Astrocyte of the hippocampus (primary cell): Measurements from ENCODE around the gene RUVBL1.

Source experiments
- DNase-seq: peaks from one replicate; pipeline ENCODE4 v3.0.0; 2011; ENCODE audit warnings: low read depth, low spot score

RUVBL1 gene

GRCh38 chr3:128133273-128133883 lies 9.8 kb upstream of the RUVBL1 start:
- DNase-seq: peak; percentile 73

- no peak for DNase-seq
Measured at GRCh38 chr3:128131897-128132646, 8.5 kb upstream of the RUVBL1 start.

GRCh38 chr3:128128251-128128650 lies 4.6 kb upstream of the RUVBL1 start:
- DNase-seq: no peak

GRCh38 chr3:128127236-128127635 lies 3.6 kb upstream of the RUVBL1 start:
- no peak for DNase-seq

GRCh38 chr3:128123156-128123537 lies 465 bp downstream of the RUVBL1 start:
- no peak for DNase-seq

- DNase-seq: no peak
Measured at GRCh38 chr3:128122013-128122412, 1.6 kb downstream of the RUVBL1 start.

GRCh38 chr3:128113817-128114794 lies 9.5 kb downstream of the RUVBL1 start:
- no peak for DNase-seq

GRCh38 chr3:128112357-128112968 lies 11.1 kb downstream of the RUVBL1 start:
- DNase-seq: peak; percentile 87

- DNase-seq: no peak
Measured at GRCh38 chr3:128111147-128111546, 12.5 kb downstream of the RUVBL1 start.

- DNase-seq: peak; percentile 51
Measured at GRCh38 chr3:128107834-128108233, 15.8 kb downstream of the RUVBL1 start.

- no peak for DNase-seq
Measured at GRCh38 chr3:128103136-128103676, 20.4 kb downstream of the RUVBL1 start.

- DNase-seq: no peak
Measured at GRCh38 chr3:128100638-128101037, 23.0 kb downstream of the RUVBL1 start.

- DNase-seq: peak; percentile 11
Measured at GRCh38 chr3:128100161-128100560, 23.5 kb downstream of the RUVBL1 start.

GRCh38 chr3:128098234-128098633 lies 25.4 kb downstream of the RUVBL1 start:
- no peak for DNase-seq

- peak; percentile 96 for DNase-seq
Measured at GRCh38 chr3:128095222-128095703, 28.3 kb downstream of the RUVBL1 start.

GRCh38 chr3:128094295-128095151 lies 29.1 kb downstream of the RUVBL1 start:
- no peak for DNase-seq

- DNase-seq: no peak
Measured at GRCh38 chr3:128091586-128091985, 32.0 kb downstream of the RUVBL1 start.

GRCh38 chr3:128089135-128089534 lies 34.5 kb downstream of the RUVBL1 start:
- no peak for DNase-seq

- DNase-seq: no peak
Measured at GRCh38 chr3:128084675-128085021, 39.0 kb downstream of the RUVBL1 start.

GRCh38 chr3:128083980-128084674 lies 39.5 kb downstream of the RUVBL1 start:
- no peak for DNase-seq
